GM20000 (cell line): ENCODE measurements around the gene PRPF6.

Source experiments
- DNase-seq: peaks from one replicate; pipeline ENCODE4 v3.0.0; 2012; ENCODE audit warnings: low spot score
- CTCF ChIP-seq: IDR thresholded peaks from 2 replicates; pipeline ENCODE4 v1.5.1; 2012; ENCODE audit warnings: mild to moderate bottlenecking, control low read depth; ENCODE audit errors: extremely low read depth, missing control alignments

PRPF6 gene

DNA sequence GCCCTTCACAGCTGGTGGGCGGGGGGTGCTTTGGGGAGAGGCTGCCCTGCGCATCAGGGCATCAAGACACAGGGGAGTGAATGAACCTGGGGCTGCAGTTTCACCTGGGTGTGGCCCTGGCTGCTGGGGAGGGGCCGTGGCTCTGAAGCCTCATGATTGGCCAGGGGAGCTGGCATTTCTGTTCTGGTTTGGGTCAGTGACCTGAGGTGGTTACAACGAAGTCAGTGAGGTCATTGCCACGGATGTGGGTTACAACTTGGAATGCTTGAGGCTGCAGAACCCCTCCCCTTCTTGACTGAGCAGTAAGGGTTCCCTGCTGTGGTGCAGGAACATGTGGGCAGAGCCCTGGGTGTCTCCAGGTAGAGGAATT is 85.0 kb downstream of the PRPF6 start:
- DNase-seq: peak; percentile 86
- TF ChIP-seq CTCF: no peak

DNA sequence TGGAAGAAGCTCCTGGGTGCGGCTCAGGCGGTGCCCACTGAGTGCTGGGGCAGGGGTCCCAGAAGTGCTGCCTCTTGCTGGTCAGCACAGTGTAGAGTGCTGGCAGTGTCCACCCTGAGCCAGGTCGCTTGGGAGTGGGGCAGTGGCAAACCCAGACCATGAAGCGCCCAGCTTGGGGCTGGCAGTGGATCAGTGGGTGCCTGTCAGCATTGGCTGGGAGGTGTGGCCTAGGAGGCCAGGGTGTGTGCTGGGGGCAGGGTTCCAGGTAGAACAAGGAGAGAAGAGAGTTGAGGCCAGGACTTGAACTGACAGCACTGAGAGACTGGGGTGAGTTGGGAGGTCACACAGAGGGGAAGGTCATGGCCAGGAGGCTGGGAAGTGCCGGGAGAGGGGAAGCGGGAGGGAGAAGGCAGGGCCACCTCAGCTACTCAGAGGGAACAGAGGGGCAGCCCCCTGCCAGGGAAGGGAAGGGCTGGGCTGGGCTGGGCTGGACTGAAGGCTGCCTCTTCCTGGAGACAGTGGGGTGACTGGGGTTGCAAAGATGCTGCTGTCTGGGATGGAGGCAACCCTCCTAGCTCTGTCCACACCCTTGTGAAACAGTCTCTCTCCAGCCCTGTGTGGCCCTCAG is 86.2 kb downstream of the PRPF6 start:
- DNase-seq: no peak
- TF ChIP-seq CTCF: no peak

- no peak for DNase-seq
- TF ChIP-seq CTCF: no peak
These were observed 86.9 kb downstream of the PRPF6 start for GRCh38 chr20:64067733-64068307.

GRCh38 chr20:64068386-64069208 is 87.7 kb downstream of the PRPF6 start:
- no peak for TF ChIP-seq CTCF
- DNase-seq: no peak

- DNase-seq: no peak
- TF ChIP-seq CTCF: no peak
These were observed 88.3 kb downstream of the PRPF6 start for GRCh38 chr20:64069209-64069613.

- peak; percentile 56 for TF ChIP-seq CTCF
- DNase-seq: peak; percentile 77
These were observed 88.8 kb downstream of the PRPF6 start for GRCh38 chr20:64069614-64070243.
